HFF-Myc (cell line): Measurements from ENCODE around the gene NCOA6.

Experiments
- DNase-seq: peaks from one replicate; pipeline ENCODE4 v3.0.0-alpha.2; 2011; ENCODE audit warnings: low read depth; ENCODE audit errors: extremely low read depth
- H3K4me3 ChIP-seq: replicated peaks from 2 replicates; pipeline ENCODE4 v1.5.1; 2011; ENCODE audit warnings: low read depth, mild to moderate bottlenecking, control low read depth, low read length
- CTCF ChIP-seq: IDR thresholded peaks from 2 replicates; pipeline ENCODE4 v1.5.1; 2012; ENCODE audit warnings: mild to moderate bottlenecking, low read depth, low read length, control low read depth; ENCODE audit errors: missing control alignments

Gene NCOA6

GRCh38 chr20:34748709-34749108 lies 76.7 kb downstream of the NCOA6 start:
- TF ChIP-seq CTCF: no peak
- H3K4me3 ChIP-seq: no peak overlapping the region
- no peak for DNase-seq

DNA sequence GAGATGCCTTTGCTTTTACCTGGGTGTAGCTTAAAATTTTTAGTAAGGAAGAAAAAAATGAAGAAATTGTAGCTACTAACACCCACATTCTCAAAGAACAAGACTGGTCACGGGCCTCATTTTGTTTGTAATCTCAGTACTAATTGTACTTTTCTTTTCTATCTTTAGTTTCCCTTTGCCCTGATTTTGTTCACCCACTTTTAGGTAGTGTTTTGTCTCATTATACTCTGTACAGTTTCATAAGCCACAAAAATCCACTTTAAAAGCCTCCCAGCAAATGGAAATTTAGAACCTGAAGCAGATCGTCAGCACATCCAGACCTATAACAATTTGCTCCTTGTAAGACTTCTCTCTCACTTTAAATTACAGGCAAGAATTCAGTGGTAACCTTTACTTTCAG lies 78.0 kb downstream of the NCOA6 start:
- H3K4me3 ChIP-seq: no peak overlapping the region
- no peak for DNase-seq
- TF ChIP-seq CTCF: no peak

DNA sequence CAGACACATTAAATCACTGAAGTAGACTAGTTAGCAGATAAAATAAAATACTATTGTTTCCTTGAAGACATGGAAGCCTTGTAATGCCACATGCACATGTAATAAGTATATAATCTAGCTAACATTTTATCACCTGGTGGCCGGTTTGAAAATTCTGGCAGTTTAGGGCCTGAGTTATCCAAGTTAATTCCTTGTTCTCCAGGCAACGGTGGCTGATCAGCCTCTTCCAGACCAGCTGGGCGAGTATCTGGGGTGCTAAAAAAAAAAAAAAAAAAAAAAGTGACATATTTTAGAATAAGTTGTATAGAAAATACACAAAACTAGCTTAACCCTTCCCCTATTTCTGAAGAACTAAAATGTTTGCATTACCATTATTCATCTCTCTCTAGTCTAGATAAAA lies 78.8 kb downstream of the NCOA6 start:
- no peak for TF ChIP-seq CTCF
- H3K4me3 ChIP-seq: no peak overlapping the region
- DNase-seq: no peak

GRCh38 chr20:34744847-34745246 lies 80.6 kb downstream of the NCOA6 start:
- H3K4me3 ChIP-seq: no peak overlapping the region
- TF ChIP-seq CTCF: no peak
- no peak for DNase-seq

- no peak for TF ChIP-seq CTCF
- DNase-seq: no peak
- no peak overlapping the region for H3K4me3 ChIP-seq
Measured at GRCh38 chr20:34744340-34744739, 81.1 kb downstream of the NCOA6 start.

GRCh38 chr20:34743039-34743438 lies 82.4 kb downstream of the NCOA6 start:
- DNase-seq: no peak
- TF ChIP-seq CTCF: no peak
- no peak overlapping the region for H3K4me3 ChIP-seq

DNA sequence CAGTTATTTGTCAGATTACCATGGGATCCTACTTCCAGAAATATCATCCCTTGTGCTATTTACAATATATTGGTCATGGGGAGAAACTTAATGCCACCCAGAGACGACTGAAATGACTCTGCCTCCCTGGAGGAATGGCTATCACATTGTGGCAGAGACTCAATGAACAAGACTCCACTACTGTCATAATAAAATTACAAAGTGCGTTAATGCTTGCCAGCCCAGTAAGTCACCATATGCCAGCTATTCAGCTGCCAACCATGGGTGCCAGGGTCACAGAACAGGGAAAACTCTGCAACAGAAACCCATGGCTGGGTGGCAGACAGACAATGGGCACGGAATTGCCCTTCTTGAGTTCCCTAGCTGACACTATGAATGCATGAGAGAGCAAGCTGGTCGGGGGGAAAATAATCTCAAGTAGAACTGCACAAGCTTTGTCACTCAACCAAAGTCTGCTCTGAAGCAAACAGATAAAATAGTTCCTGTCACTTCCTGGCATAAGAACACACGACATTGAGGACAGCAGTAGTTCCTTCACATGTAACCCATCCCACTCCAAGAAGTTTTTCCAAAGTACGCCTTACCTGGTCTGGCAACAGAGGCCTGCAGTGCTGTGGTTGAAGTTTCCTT lies 89.2 kb downstream of the NCOA6 start:
- no peak overlapping the region for H3K4me3 ChIP-seq
- no peak for TF ChIP-seq CTCF
- DNase-seq: no peak
